ENCODE measurements around the gene FBF1.
"Not testable (repeated sequence)": the region's sequence is repeated elsewhere in the genome, so short reads cannot be mapped to it uniquely, and the experiment has no call there.

Gene FBF1

DNA sequence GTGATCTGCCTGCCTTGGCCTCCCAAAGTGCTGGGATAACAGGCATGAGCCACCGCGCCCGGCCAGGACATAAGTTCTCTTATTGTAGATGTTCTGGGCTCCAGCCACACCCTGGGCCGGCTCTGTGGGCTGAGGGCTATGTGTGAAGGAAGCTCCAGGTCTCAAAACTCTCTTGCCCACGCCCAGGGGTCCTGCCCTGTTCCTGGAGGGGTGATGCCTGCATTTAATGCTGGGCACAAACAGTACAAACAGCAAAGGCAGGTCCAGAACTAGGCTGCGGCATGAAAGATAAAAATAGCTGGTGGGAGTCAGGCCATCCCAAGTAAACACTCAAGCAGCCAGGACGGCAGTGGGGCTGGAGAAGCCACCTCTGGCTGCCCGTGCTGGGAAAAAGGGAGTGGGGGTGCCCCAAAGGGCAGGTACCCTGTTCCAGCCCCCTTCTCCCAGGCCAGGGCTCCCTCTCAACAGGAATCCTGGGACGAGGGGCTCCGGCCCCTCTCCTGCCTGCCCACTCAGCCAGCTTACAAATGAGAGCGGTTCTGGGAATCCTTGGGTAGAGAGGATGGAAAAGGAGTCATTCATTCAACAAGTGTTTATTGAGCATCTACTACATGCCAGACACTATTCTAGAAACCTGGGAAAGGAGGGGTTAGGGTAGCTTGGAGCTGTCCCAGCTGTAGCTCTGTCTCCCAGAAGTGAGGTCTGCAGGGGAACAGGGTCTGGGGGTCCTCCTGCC, 67.1 kb downstream of the FBF1 start:
- DNase-seq, result no peak

DNA sequence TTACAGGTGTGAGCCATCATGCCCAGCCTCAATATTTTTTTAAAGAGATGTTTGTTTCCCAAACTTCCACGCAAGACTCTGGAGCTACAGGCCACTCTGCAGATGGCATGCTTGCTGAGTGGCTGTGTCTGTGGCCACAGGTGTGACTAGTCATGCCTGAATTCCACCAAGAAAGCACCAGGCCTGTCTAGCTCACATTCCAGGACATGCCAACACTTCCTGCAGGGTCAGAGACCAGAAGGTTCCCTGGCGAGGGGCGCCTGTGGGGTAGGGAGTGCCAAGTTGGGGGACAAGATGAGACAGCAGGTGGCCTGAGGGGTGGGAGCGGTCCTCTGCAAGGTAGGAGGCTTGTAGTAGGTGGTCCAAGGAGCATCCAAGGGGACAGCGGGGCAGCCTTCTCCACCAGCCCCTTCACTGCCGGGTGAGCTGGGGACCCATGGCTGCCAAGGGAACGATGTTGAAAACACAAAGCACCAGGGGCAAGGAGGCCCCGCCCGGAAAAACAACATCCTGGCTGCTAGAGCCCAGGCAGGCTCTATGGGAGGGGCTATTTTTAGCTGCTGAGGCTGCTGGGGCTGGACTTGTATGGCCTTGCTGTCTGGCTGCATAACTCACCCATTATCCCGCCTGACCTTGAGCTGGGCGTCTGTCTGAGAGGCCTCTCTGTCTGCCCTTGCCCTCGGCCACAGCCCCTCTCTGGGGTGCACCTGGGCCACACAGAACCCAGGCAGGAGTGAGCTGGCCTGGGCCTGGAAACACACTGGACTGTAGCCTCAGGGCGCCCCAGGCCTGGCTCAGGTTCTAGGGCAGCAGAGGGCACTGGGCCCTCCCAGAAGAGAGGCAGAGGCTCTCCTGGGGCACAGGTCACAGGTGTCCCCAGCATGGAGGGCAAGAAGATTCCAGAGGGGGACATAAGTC, 68.1 kb downstream of the FBF1 start:
- DNase-seq, result peak; percentile 95

DNA sequence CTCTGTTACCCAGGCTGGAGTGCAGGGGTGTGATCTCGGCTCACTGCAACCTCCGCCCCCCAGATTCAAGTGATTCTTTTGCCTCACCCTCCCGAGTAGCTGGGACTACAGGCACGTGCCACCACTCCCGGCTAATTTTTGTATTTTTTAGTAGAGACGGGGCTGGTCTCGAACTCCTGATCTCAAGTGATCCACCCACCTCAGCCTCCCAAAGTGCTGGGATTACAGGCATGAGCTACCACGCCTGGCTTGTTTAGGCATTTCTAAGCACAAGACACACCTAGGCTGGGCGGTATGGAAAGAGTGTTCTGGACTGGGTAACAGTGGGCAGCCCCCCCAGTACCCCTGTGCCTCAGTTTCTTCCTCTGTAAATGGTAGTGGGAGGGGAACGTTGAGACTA, 70.6 kb downstream of the FBF1 start:
- not testable (repeated sequence) for DNase-seq

DNA sequence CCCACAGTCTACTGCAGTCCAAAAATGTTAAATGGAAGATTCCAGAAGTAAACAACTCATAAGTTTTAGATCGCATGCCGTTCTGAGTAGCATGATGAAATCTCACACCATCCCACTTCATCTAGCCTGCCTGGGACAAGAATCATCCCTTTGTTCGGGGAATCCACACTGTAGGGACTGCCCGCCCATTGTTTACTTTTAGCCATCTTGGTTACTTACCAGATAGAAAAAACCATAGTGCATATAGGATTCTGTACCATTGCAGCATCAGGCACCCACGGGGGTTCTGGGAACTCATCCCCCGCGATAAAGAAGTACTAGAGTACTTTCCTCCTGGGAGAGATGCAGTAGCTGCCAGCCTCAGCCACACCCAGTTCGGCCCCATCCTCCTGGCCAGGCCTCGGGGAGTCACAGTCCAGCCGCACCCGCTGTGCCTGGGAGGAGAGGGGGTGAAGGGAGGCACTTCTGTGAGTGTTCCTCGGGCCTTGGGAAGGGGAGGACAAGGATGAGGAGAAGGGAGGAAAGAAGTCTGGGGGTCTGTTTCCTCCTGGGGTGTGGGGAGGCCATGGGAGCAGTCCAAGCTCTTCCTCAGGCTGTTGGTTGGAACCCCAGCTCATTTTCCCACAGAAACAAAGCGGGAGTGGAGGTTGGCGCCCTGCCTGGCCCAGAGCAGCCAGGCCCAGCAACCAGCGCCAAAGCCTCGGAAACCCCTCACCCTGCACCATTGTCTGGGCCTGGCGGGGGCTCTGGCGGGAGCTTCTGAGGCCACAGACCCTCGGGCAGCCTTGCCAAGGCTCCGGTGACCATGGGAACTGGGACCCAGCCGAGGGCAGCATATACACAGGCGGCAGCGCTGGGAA, 71.3 kb downstream of the FBF1 start:
- no peak for DNase-seq

DNA sequence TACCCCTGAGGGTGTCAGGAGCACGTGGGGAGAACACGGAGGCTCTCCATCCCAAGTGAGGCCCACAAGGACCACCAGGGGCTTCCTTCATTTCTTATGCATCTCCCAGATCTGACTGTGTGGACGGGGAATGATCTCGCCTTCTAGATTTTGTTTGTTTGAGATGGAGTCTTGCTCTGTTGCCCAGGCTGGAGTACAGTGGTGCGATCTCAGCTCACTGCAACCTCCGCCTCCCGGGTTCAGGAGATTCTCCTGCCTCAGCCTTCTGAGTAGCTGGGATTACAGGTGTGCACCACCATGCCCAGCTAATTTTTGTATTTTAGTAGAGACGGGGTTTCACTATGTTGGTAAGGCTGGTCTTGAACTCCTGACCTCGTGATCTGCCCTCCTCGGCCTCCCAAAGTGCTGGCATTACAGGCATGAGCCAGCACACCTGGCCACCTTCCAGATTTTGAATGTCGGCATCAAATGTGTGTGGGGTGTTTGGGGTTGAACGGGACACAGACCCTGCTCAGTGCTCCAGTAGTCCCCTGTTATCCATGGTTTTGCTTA, 72.0 kb downstream of the FBF1 start:
- DNase-seq, result not testable (repeated sequence)

DNA sequence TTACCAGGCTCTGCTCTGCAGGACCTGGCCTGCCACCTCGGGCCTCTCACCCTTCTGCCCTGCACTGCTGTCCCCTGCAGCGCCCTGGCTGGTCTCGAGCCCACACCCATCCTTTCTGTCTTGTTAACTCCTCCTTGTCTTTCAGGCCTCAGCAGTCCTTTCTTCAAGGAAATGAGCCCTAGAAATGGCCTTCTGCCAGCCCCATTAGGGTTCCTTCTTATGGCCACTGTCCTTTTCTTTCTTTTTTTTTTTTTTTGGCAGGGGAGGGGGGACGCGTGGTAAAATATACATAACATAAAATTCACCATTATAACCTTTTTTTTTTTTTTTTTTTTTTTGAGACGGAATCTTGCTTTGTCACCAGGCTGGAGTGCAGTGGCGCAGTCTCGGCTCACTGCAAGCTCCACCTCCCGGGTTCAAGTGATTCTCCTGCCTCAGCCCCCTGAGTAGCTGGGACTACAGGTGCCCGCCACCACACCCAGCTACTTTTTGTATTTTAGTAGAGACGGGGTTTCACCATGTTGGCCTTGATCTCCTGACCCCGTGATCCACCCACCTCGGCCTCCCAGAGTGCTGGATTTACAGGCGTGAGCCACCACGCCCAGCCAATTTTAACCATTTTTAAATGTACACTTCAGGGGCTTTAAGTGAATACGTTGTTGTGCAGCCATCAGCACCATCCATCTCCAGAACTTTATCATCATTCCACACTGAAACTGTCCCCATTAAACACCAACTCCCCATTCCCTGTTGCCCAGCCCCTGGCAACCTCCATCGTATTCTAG, 75.2 kb downstream of the FBF1 start:
- not testable (repeated sequence) for DNase-seq

DNA sequence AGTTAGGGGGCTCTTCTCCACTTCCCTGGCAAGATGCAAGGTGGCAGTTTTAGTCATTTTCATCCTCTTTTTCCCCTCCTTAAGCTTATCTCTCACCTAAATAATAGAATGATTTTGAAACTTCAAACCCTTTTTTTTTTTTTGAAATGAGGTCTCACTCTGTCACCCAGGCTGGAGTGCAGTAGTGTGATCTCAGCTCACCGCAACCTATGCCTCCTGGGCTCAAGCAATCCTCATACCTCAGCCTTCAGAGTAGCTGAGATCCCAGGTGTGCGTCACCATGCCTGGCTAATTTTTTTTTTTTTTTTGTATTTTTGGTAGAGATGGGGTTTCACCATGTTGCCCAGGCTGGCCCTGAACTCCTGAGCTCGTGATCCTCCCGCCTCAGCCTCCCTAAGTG, 76.0 kb downstream of the FBF1 start:
- DNase-seq, result not testable (repeated sequence)

DNA sequence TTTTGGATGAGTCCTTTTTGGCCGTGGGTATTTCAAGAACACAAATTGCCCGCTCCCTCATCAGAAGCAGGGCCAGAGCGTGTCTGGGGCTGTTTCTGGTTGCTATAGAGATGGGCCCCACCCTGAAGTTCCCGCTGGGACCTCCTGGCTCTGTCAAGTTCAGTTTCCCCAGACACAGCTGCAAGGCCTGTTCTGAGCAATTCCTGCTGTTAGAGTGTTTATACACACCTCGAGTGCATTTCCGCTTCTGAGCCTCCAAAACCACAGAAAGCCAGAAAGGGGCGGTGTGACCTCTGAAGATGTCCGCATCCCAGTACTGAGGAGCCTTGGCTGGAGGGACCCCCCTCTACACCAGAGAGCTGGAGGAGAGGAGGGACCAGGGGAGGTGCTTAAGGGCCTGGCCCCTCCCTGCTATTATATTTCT, 76.4 kb downstream of the FBF1 start:
- DNase-seq, result peak; percentile 30

DNA sequence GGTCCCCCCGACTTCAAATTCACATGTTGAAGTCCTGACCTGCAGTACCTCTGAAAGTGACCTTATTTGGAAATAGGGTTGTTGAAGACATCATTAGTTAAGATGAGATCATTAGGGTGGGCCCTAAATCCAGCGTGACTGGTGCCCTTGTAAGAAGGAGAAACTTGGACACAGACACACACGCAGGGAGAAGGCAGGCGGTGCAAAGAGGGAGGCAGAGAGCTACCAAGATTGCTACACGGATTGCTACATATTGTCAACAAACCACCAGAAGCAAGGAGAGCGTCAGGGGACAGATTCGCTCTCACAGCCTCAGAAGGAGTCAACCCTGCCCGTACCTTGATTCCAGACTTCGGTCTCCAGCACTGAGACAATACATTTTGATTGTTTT, 78.9 kb downstream of the FBF1 start:
- no peak for DNase-seq
